ENCODE measurements around the gene DNAI1. TPM values are rescaled to one million over a fixed set of nuclear protein-coding genes. Genes with fewer than 3 reads are reported as not detected.
A peak's percentile ranks its signal among the peaks of the same experiment; 100 is the strongest.

Gene DNAI1
- total and polyA plus RNA-seq, 2 of the 13 experiments (the other 11 are each of a cell fraction or from before 2014, with no cell fraction given): not detected

GRCh38 chr9:34493972-34494535, 35.4 kb downstream of the DNAI1 start (continued):
- TF ChIP-seq MXI1 (IDR thresholded peaks at IDR 0.05; ENCODE audit: borderline replicate concordance, low read depth, low read length): no peak
- no peak for TF ChIP-seq JUND (CRISPR knock-in tag; IDR thresholded peaks at IDR 0.05)
- TF ChIP-seq HINFP (CRISPR knock-in tag; IDR thresholded peaks at IDR 0.05; ENCODE audit: low read depth): no peak
- TF ChIP-seq ZNF12 (CRISPR knock-in tag; IDR thresholded peaks at IDR 0.05): no peak
- TF ChIP-seq MATR3 (CRISPR knock-in tag; IDR thresholded peaks at IDR 0.05): no peak
- no peak for TF ChIP-seq ZC3H13 (CRISPR knock-in tag; IDR thresholded peaks at IDR 0.05)
- TF ChIP-seq ZNF572 (CRISPR knock-in tag; IDR thresholded peaks at IDR 0.05): no peak
- TF ChIP-seq CSRNP1 (CRISPR knock-in tag; IDR thresholded peaks at IDR 0.05): no peak
- TF ChIP-seq MAFG (CRISPR knock-in tag; IDR thresholded peaks at IDR 0.05): no peak
- TF ChIP-seq NFYC (CRISPR knock-in tag; IDR thresholded peaks at IDR 0.05): no peak
- no peak for TF ChIP-seq SIX1 (CRISPR knock-in tag; IDR thresholded peaks at IDR 0.05; ENCODE audit: borderline replicate concordance)
- 0 out of 2 replicates have a peak, but pooled peaks have one; percentile 49 for TF ChIP-seq STAT5B (CRISPR knock-in tag; IDR thresholded peaks at IDR 0.05)
- TF ChIP-seq NR2F2 (IDR thresholded peaks at IDR 0.05; ENCODE audit: borderline replicate concordance, low read depth): no peak
- 0 out of 2 replicates have a peak, but pooled peaks have one; percentile 25 for TF ChIP-seq ZBTB21 (CRISPR knock-in tag; IDR thresholded peaks at IDR 0.05)
- TF ChIP-seq ZNF335 (CRISPR knock-in tag; IDR thresholded peaks at IDR 0.05): no peak
- TF ChIP-seq KMT2B (CRISPR knock-in tag; IDR thresholded peaks at IDR 0.05): 0 out of 2 replicates have a peak, but pooled peaks have one; percentile 42
- no peak; the same call in 1 of the 2 replicates for TF ChIP-seq ZNF446 (CRISPR knock-in tag; IDR thresholded peaks at IDR 0.05)
- TF ChIP-seq STAT6 (CRISPR knock-in tag; IDR thresholded peaks at IDR 0.05; ENCODE audit: borderline replicate concordance): no peak
- TF ChIP-seq ZSCAN12 (CRISPR knock-in tag; IDR thresholded peaks at IDR 0.05): 0 out of 2 replicates have a peak, but pooled peaks have one; percentile 58
- TF ChIP-seq DBP (CRISPR knock-in tag; IDR thresholded peaks at IDR 0.05; ENCODE audit: not compliant biosample characterization): no peak
- TF ChIP-seq SRSF9 (IDR thresholded peaks at IDR 0.05; ENCODE audit: borderline replicate concordance, insufficient read depth, low read depth, low read length, poor library complexity, severe bottlenecking): no peak
- TF ChIP-seq DNMT3B (CRISPR knock-in tag; conservative IDR thresholded peaks at IDR 0.05): no peak; the same call in 1 of the 2 replicates
- peak; percentile 70; the same call in 1 of the 2 replicates for TF ChIP-seq KLF6 (CRISPR knock-in tag; IDR thresholded peaks at IDR 0.05)
- TF ChIP-seq POLR2AphosphoS2 (IDR thresholded peaks at IDR 0.05; ENCODE audit: low read depth, low read length): no peak
- TF ChIP-seq PAWR (CRISPR knock-in tag; IDR thresholded peaks at IDR 0.05; ENCODE audit: borderline replicate concordance): no peak
- TF ChIP-seq ZNF737 (CRISPR knock-in tag; IDR thresholded peaks at IDR 0.05; ENCODE audit: borderline replicate concordance): peak; percentile 55; the same call in 1 of the 2 replicates

All from HepG2 (cell line).